Skeletal muscle satellite cell (primary cell): ENCODE data around the gene MYH13.

Experiments
- H3K27me3 ChIP-seq: 2 replicates; pipeline ENCODE4 v1.7.0; 2013; ENCODE audit warnings: low read length; ENCODE audit not compliant: control insufficient read depth, insufficient read depth
- H3K36me3 ChIP-seq: 2 replicates; pipeline ENCODE4 v1.7.0; 2013; ENCODE audit warnings: mild to moderate bottlenecking, control low read depth, low read length; ENCODE audit not compliant: insufficient read depth
- H3K4me1 ChIP-seq: 2 replicates; pipeline ENCODE4 v1.7.0; 2013; ENCODE audit warnings: low read length; ENCODE audit not compliant: control insufficient read depth, insufficient read depth
- H3K4me2 ChIP-seq: 2 replicates; pipeline ENCODE4 v1.7.0; 2013; ENCODE audit warnings: mild to moderate bottlenecking, low read length
- H3K4me3 ChIP-seq: 2 replicates; pipeline ENCODE4 v1.7.0; 2013; ENCODE audit warnings: low read length
- H3K9ac ChIP-seq: 2 replicates; pipeline ENCODE4 v1.7.0; 2013; ENCODE audit warnings: mild to moderate bottlenecking, low read depth, low read length, moderate library complexity
- H3K9me3 ChIP-seq: replicated peaks from 2 replicates; pipeline ENCODE4 v1.7.0; 2013; ENCODE audit warnings: mild to moderate bottlenecking, control low read depth, low read length

Gene MYH13

GRCh38 chr17:10339051-10339450 lies 33.8 kb downstream of the MYH13 start:
- Histone ChIP-seq H3K4me3 (no peak overlapping the region), H3K4me2 (no peak overlapping the region), H3K4me1 (no peaks in the 10 kb centered on the region), H3K36me3 (no peaks in the 10 kb centered on the region), H3K9ac (no peak overlapping the region), H3K27me3 (no peaks in the 10 kb centered on the region), H3K9me3 (no peaks in the 10 kb centered on the region)

GRCh38 chr17:10337976-10338375 lies 34.8 kb downstream of the MYH13 start:
- no peak overlapping the region for H3K9ac ChIP-seq
- H3K36me3 ChIP-seq, result no peaks in the 10 kb centered on the region
- H3K9me3 ChIP-seq, result no peaks in the 10 kb centered on the region
- no peak overlapping the region for H3K4me3 ChIP-seq
- H3K4me1 ChIP-seq, result no peaks in the 10 kb centered on the region
- no peaks in the 10 kb centered on the region for H3K27me3 ChIP-seq
- H3K4me2 ChIP-seq, result no peak overlapping the region

GRCh38 chr17:10337136-10337535 lies 35.7 kb downstream of the MYH13 start:
- no peak overlapping the region for H3K4me3 ChIP-seq
- H3K9ac ChIP-seq, result no peak overlapping the region
- no peaks in the 10 kb centered on the region for H3K4me1 ChIP-seq
- no peak overlapping the region for H3K4me2 ChIP-seq
- H3K27me3 ChIP-seq, result no peaks in the 10 kb centered on the region
- H3K36me3 ChIP-seq, result no peaks in the 10 kb centered on the region
- no peaks in the 10 kb centered on the region for H3K9me3 ChIP-seq

- H3K4me3 ChIP-seq, result no peak overlapping the region
- H3K4me2 ChIP-seq, result no peak overlapping the region
- no peaks in the 10 kb centered on the region for H3K4me1 ChIP-seq
- no peaks in the 10 kb centered on the region for H3K9me3 ChIP-seq
- no peaks in the 10 kb centered on the region for H3K27me3 ChIP-seq
- H3K9ac ChIP-seq, result no peak overlapping the region
- H3K36me3 ChIP-seq, result no peaks in the 10 kb centered on the region
These were observed 36.4 kb downstream of the MYH13 start for GRCh38 chr17:10336393-10336792.

GRCh38 chr17:10332515-10332914 lies 40.3 kb downstream of the MYH13 start:
- Histone ChIP-seq H3K27me3 (no peaks in the 10 kb centered on the region), H3K9ac (no peak overlapping the region), H3K4me1 (no peaks in the 10 kb centered on the region), H3K4me2 (no peak overlapping the region), H3K9me3 (no peaks in the 10 kb centered on the region), H3K36me3 (no peaks in the 10 kb centered on the region), H3K4me3 (no peak overlapping the region)

- Histone ChIP-seq H3K27me3 (no peaks in the 10 kb centered on the region), H3K4me1 (no peaks in the 10 kb centered on the region), H3K4me2 (no peak overlapping the region), H3K4me3 (no peak overlapping the region), H3K9ac (no peak overlapping the region), H3K36me3 (no peaks in the 10 kb centered on the region), H3K9me3 (no peaks in the 10 kb centered on the region)
These were observed 43.6 kb downstream of the MYH13 start for GRCh38 chr17:10328971-10329923.

GRCh38 chr17:10328206-10328605 lies 44.6 kb downstream of the MYH13 start:
- no peaks in the 10 kb centered on the region for H3K27me3 ChIP-seq
- no peaks in the 10 kb centered on the region for H3K36me3 ChIP-seq
- H3K4me3 ChIP-seq, result no peak overlapping the region
- H3K4me1 ChIP-seq, result no peaks in the 10 kb centered on the region
- no peak overlapping the region for H3K4me2 ChIP-seq
- no peak overlapping the region for H3K9ac ChIP-seq
- no peaks in the 10 kb centered on the region for H3K9me3 ChIP-seq

- Histone ChIP-seq H3K4me2 (no peak overlapping the region), H3K27me3 (no peaks in the 10 kb centered on the region), H3K4me1 (no peaks in the 10 kb centered on the region), H3K36me3 (no peaks in the 10 kb centered on the region), H3K9me3 (no peaks in the 10 kb centered on the region), H3K9ac (no peak overlapping the region), H3K4me3 (no peak overlapping the region)
These were observed 45.2 kb downstream of the MYH13 start for GRCh38 chr17:10327640-10328039.

- Histone ChIP-seq H3K9ac (no peak overlapping the region), H3K4me3 (no peak overlapping the region), H3K4me2 (no peak overlapping the region), H3K27me3 (no peaks in the 10 kb centered on the region), H3K4me1 (no peaks in the 10 kb centered on the region), H3K36me3 (no peaks in the 10 kb centered on the region), H3K9me3 (no peaks in the 10 kb centered on the region)
These were observed 47.6 kb downstream of the MYH13 start for GRCh38 chr17:10325031-10325695.

- Histone ChIP-seq H3K4me2 (no peak overlapping the region), H3K4me1 (no peaks in the 10 kb centered on the region), H3K9ac (no peak overlapping the region), H3K36me3 (no peaks in the 10 kb centered on the region), H3K4me3 (no peak overlapping the region), H3K27me3 (no peaks in the 10 kb centered on the region), H3K9me3 (no peaks in the 10 kb centered on the region)
These were observed 48.8 kb downstream of the MYH13 start for GRCh38 chr17:10323812-10324610.

GRCh38 chr17:10318535-10318934 lies 54.3 kb downstream of the MYH13 start:
- H3K36me3 ChIP-seq, result no peaks in the 10 kb centered on the region
- H3K9ac ChIP-seq, result no peak overlapping the region
- no peaks in the 10 kb centered on the region for H3K27me3 ChIP-seq
- no peak overlapping the region for H3K4me3 ChIP-seq
- H3K9me3 ChIP-seq, result no peaks in the 10 kb centered on the region
- no peak overlapping the region for H3K4me2 ChIP-seq
- no peaks in the 10 kb centered on the region for H3K4me1 ChIP-seq
